Measurements from ENCODE around the gene CNTRL.
"Not testable (repeated sequence)": the region's sequence is repeated elsewhere in the genome, so short reads cannot be mapped to it uniquely, and the experiment has no call there.

The CNTRL gene

DNA sequence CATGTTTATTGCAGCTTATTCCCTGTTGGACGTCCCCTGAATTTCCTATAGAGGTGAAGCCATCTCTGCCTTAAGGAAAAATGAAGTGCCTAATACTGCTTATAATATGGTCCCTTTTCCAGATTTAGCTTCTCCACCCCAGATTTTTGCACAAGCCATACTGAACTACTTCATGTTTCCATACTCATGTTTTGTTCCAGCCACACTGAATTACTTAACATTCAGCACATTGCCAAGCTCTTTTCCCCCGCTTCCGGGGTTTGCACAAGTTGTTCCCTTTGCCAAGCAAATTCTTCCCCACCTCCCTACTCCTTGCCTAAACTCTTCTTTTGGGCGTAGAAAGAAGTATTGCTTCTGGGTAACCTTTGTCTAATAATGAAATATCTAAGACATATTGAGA is 1.7 kb upstream of the CNTRL start:
- no peak for DNase-seq

- peak; percentile 21 for DNase-seq
Observed at GRCh38 chr9:121075251-121076036, 689 bp downstream of the CNTRL start.

GRCh38 chr9:121082075-121082474 is 7.3 kb downstream of the CNTRL start:
- no peak for DNase-seq

GRCh38 chr9:121085661-121086060 is 10.9 kb downstream of the CNTRL start:
- DNase-seq, result no peak

GRCh38 chr9:121088576-121088975 is 13.8 kb downstream of the CNTRL start:
- DNase-seq, result no peak

- not testable (repeated sequence) for DNase-seq
Observed at GRCh38 chr9:121090743-121091142, 16.0 kb downstream of the CNTRL start.

DNA sequence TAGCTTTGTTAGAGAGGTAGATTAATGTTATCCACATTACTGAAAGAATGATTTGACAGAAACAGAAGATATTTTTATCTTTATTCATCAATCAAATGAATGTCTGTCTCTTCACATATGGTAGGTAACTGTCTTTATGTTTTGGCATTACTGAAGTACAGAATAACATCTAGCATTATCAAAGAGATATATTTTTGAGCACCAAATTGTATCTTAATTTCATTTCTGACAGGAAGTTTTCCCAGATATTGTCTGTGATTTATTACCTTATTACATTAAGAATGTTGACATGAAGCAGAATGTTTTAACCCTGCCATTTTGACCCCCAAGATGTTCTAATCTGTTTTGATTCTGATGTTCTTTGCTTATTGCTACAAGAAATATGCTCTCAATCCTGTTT is 20.3 kb downstream of the CNTRL start:
- no peak for DNase-seq

GRCh38 chr9:121098567-121099198 is 23.9 kb downstream of the CNTRL start:
- no peak for DNase-seq

GRCh38 chr9:121104054-121104453 is 29.3 kb downstream of the CNTRL start:
- not testable (repeated sequence) for DNase-seq

- no peak for DNase-seq
Observed at GRCh38 chr9:121105531-121105930, 30.8 kb downstream of the CNTRL start.

DNA sequence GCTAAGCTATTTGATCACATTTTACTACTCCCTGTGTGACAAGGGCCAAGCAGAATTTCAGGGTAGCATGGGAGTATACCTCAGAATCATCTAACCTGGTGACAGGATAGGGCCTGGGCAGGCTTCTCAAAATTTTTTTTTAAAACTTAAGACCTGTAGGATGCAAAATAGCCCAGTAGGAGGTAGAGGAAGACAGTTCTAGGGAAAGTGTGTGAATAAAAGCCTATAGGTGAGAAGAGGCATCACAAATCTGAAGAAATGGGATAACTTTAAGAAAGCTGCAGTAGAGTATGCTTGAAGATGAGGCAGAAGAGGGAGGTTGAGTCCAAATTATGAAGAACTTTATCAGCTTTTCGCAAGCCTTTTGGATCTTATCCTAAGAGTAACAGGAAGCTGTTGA is 32.3 kb downstream of the CNTRL start:
- DNase-seq, result no peak

DNA sequence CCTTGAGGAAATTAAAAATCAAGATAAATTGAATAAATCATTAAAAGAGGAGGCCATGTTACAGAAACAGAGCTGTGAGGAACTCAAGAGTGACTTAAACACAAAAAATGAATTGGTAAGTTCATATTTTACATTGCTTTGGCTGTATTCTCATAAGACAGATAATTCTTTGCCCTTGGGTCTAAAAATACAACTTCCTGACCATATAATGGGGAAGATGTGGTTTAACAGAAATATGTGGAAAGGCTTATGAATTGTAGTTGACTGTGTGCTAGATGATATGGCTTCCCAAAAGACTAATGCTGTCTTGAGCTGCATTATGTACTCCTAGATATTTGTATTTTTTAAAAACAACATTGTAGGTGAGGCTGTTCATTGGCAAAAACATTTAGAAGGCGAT is 33.1 kb downstream of the CNTRL start:
- DNase-seq, result no peak

DNA sequence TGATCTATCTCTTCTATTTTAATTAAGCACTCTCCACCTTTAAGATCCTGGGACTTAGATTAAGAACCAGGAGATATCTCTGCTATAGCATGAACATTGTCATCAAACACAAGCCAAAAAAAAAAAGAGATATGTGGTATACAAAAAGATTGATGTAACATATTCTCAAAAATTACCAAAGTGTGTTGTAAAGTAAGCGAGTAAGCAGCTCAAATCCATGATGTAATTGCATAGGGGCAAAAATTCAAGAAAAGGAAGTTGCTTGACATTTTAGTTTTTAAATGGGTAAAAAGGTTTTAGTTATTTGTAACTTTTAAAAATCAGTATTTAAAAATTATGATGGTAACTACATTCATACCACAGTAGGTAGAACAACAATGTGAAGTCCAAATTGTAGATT is 40.7 kb downstream of the CNTRL start:
- no peak for DNase-seq

- no peak for DNase-seq
Observed at GRCh38 chr9:121118266-121118665, 43.5 kb downstream of the CNTRL start.

- DNase-seq, result no peak
Observed at GRCh38 chr9:121120386-121120785, 45.6 kb downstream of the CNTRL start.

DNA sequence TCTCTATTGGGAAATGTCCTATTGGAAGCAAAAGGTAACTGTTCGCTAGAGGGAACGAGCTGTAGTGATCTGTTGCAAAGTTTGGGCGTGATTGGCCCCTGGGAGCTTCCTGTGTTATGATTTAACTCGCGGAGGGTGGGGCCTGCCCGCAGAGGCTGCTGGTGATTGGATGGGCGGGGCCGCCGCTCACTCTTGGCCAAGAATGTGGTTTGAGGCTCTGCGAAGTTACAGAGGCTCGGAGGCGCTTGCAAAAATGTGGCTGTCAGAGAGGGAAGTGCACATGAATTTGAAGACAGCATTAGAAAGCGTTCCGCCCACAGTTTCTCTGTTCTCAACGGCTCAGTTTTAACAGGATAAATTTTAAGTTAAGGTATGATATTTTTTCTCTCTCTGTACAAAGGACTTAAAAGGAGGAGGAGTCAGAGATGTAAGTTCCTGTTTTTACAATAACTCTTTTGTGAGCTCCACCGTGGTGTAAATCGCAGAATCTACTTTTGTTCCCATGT is 46.9 kb downstream of the CNTRL start:
- peak; percentile 92 for DNase-seq

GRCh38 chr9:121122246-121123032 is 47.7 kb downstream of the CNTRL start:
- no peak for DNase-seq

GRCh38 chr9:121123816-121124535 is 49.2 kb downstream of the CNTRL start:
- DNase-seq, result no peak

DNA sequence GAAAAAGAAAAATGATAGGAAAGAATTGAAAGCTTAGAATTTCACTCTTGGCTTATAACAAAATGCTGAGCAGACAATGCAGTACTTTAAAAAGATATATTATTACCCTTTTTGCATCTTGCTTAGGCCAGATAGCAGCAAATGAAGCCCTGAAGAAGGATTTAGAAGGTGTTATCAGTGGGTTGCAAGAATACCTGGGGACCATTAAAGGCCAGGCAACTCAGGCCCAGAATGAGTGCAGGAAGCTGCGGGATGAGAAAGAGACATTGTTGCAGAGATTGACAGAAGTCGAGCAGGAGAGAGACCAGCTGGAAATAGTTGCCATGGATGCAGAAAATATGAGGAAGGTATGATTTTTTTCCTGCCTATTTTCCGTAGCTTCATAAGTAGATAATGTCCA is 50.8 kb downstream of the CNTRL start:
- DNase-seq, result no peak

- DNase-seq, result not testable (repeated sequence)
Observed at GRCh38 chr9:121129384-121129783, 54.6 kb downstream of the CNTRL start.

- DNase-seq, result no peak
Observed at GRCh38 chr9:121133104-121133816, 58.5 kb downstream of the CNTRL start.

- DNase-seq, result no peak
Observed at GRCh38 chr9:121135642-121136041, 60.9 kb downstream of the CNTRL start.

Data from KG1 (cell line).